Activated CD8-positive, alpha-beta T cell treated with anti-CD3 and anti-CD28 coated beads for 36 hours (primary cell): ENCODE data around the gene TAS2R38. TPM values are rescaled to one million over a fixed set of nuclear protein-coding genes. Genes with fewer than 3 reads are reported as not detected.

Experiments
- ATAC-seq: fragments of 200-7000 bp; cut with Tn5 transposase; one replicate; pipeline ENCODE4 v1.10.0; 2021; ENCODE audit warnings: mild to moderate bottlenecking, moderate library complexity
- CTCF ChIA-PET: fragments of 350-600 bp; sonication (Branson Sonifier 250); formaldehyde crosslinking; loops from one replicate; lab custom pipeline; 2021; ENCODE audit warnings: antibody characterized with exemption; lab: Charles Lee
- POLR2A ChIA-PET: fragments of 350-600 bp; sonication (Branson Sonifier 250); formaldehyde crosslinking; loops from one replicate; lab custom pipeline; 2021; ENCODE audit warnings: antibody characterized with exemption; lab: Charles Lee
- DNase-seq: peaks from one replicate; pipeline ENCODE4 v3.0.0-alpha.2; 2020
- H3K27ac Mint-ChIP-seq: one replicate; pipeline ENCODE4 v1.8.0; 2021; ENCODE audit warnings: mild to moderate bottlenecking, mixed read lengths
- H3K27me3 Mint-ChIP-seq: one replicate; pipeline ENCODE4 v1.8.0; 2021; ENCODE audit warnings: mixed read lengths
- H3K36me3 Mint-ChIP-seq: one replicate; pipeline ENCODE4 v1.8.0; 2021; ENCODE audit warnings: low read depth, mixed read lengths
- H3K4me1 Mint-ChIP-seq: one replicate; pipeline ENCODE4 v1.8.0; 2021; ENCODE audit warnings: low read depth, mixed read lengths
- H3K4me3 Mint-ChIP-seq: one replicate; pipeline ENCODE4 v1.8.0; 2021; ENCODE audit warnings: mild to moderate bottlenecking, moderate library complexity, mixed read lengths
- H3K9me3 Mint-ChIP-seq: one replicate; pipeline ENCODE4 v1.8.0; 2021; ENCODE audit warnings: mixed read lengths
- CTCF ChIP-seq: fragments of 200-600 bp; IDR thresholded peaks from one replicate; pipeline ENCODE4 v1.8.0; 2022; ENCODE audit warnings: antibody characterized with exemption, mild to moderate bottlenecking
- intact Hi-C: fragments of 100-400 bp; cut with micrococcal nuclease; formaldehyde crosslinking; loops from one replicate; pipeline ENCODE4 v1.10.0; 2022
- total RNA-seq, 2 experiments: library from RNA; stranded (reverse); gene quantifications; one replicate each; pipeline ENCODE4 v1.2.3, GENCODE V29; 2021

Gene TAS2R38
- total RNA-seq, 2 experiments from 2014 or later = not detected

GRCh38 chr7:141949451-141949850 lies 24.1 kb downstream of the TAS2R38 start:
- intact Hi-C loops = no loop called here
- no peak for ATAC-seq
- H3K4me1 Mint-ChIP-seq = peaks cover 3% of the 10 kb centered on the region
- no peak overlapping the region for H3K27ac Mint-ChIP-seq
- H3K36me3 Mint-ChIP-seq = no peaks in the 10 kb centered on the region
- POLR2A ChIA-PET = no interaction called here
- H3K4me3 Mint-ChIP-seq = no peak overlapping the region
- H3K27me3 Mint-ChIP-seq = peaks cover 4% of the 10 kb centered on the region
- CTCF ChIA-PET = no interaction called here
- no peak for DNase-seq
- no peak for TF ChIP-seq CTCF
- no peaks in the 10 kb centered on the region for H3K9me3 Mint-ChIP-seq

- intact Hi-C loops = no loop called here
- no peak overlapping the region for H3K27ac Mint-ChIP-seq
- peaks cover 3% of the 10 kb centered on the region for H3K4me1 Mint-ChIP-seq
- POLR2A ChIA-PET = no interaction called here
- CTCF ChIA-PET = no interaction called here
- peaks cover 4% of the 10 kb centered on the region for H3K27me3 Mint-ChIP-seq
- no peak overlapping the region for H3K4me3 Mint-ChIP-seq
- no peak for TF ChIP-seq CTCF
- H3K36me3 Mint-ChIP-seq = no peaks in the 10 kb centered on the region
- ATAC-seq (no peak), DNase-seq (no peak)
- H3K9me3 Mint-ChIP-seq = no peaks in the 10 kb centered on the region
These were observed 24.6 kb downstream of the TAS2R38 start for GRCh38 chr7:141949021-141949420.

GRCh38 chr7:141946796-141947195 lies 26.8 kb downstream of the TAS2R38 start, which contains the start of gene CLEC5A:
Gene CLEC5A, minus strand, starts transcription at chr7:141946974. Its CDS starts 682 bp downstream, at chr7:141946292.
- H3K4me1 Mint-ChIP-seq = peaks cover 3% of the 10 kb centered on the region
- peaks cover 4% of the 10 kb centered on the region for H3K27me3 Mint-ChIP-seq
- no peak for TF ChIP-seq CTCF
- ATAC-seq (no peak), DNase-seq (no peak)
- POLR2A ChIA-PET = no interaction called here
- CTCF ChIA-PET = no interaction called here
- intact Hi-C loops = no loop called here
- H3K9me3 Mint-ChIP-seq = peaks cover 9% of the 10 kb centered on the region
- H3K36me3 Mint-ChIP-seq = no peaks in the 10 kb centered on the region
- no peak within 1 kb of the TSS for H3K4me3 Mint-ChIP-seq
- no peak within 1 kb of the TSS for H3K27ac Mint-ChIP-seq

GRCh38 chr7:141945356-141945755 lies 28.2 kb downstream of the TAS2R38 start:
- intact Hi-C loops = no loop called here
- DNase-seq = peak; percentile 37
- POLR2A ChIA-PET = no interaction called here
- H3K36me3 Mint-ChIP-seq = no peaks in the 10 kb centered on the region
- H3K27ac Mint-ChIP-seq = no peak overlapping the region
- H3K9me3 Mint-ChIP-seq = peaks cover 20% of the 10 kb centered on the region
- CTCF ChIA-PET = interaction anchor here (1.6 kb wide), 1 partner anchor 31 kb away, joined by 4 read pairs; no protein-coding TSS in a partner anchor
- peak; percentile 61 for ATAC-seq
- no peak for TF ChIP-seq CTCF
- H3K4me3 Mint-ChIP-seq = no peak overlapping the region
- H3K27me3 Mint-ChIP-seq = peaks cover 2% of the 10 kb centered on the region
- H3K4me1 Mint-ChIP-seq = peaks cover 3% of the 10 kb centered on the region

GRCh38 chr7:141944811-141945210 lies 28.8 kb downstream of the TAS2R38 start:
- intact Hi-C loops = no loop called here
- POLR2A ChIA-PET = no interaction called here
- no peak for TF ChIP-seq CTCF
- ATAC-seq = no peak
- Mint-ChIP-seq H3K36me3 (no peaks in the 10 kb centered on the region), H3K27ac (no peak overlapping the region), H3K4me1 (peaks cover 3% of the 10 kb centered on the region), H3K9me3 (peaks cover 21% of the 10 kb centered on the region), H3K4me3 (no peak overlapping the region), H3K27me3 (no peaks in the 10 kb centered on the region)
- no peak for DNase-seq
- CTCF ChIA-PET = interaction anchor here (1.6 kb wide), 1 partner anchor 32 kb away, joined by 4 read pairs; no protein-coding TSS in a partner anchor
